ENCODE results near the gene SLC35B2. TPM values are rescaled to one million over a fixed set of nuclear protein-coding genes. Genes with fewer than 3 reads are reported as not detected.

The SLC35B2 gene
- total RNA-seq, 1 donor from 2014 or later = 19.4 TPM

DNA sequence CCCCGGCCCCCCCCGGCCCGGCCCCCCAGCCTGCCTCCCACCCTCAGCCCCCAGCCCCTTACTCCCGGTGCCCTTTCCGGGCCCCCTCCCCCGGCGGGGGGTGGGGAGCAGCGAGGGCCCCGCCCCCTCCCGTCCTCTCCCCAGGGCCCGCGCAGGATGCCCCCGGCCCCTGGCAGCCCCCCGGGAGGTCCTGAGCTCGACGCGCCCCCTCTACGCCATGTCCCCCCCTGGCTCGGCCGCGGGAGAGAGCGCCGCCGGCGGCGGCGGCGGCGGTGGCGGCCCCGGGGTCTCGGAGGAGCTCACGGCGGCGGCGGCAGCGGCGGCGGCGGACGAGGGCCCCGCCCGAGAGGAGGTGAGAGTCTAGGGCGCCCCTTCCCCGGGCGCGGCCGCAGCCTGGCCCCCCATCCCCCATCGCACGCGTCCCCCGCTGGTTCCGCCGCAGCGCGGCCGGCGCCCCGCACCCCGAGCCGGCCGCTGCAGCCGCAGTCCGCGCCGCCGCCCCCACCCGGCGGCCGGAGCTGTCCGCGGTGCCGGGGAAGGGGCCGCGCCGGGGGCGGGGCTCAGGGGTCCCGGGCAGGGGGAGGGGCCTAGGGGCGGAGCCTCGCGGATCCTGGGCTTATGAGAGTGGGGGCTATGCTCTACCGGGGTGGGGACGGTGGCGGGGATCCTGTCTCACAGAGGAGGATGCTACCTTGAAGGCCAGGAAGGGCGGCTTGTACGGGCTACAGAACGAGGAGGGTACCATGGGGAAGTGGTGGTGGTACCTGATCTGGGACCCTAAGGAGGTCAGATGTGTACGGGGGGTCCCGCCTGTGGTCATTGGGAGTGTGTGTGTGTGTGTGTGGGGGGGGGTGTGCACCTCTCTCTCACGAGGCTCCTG, 13.4 kb upstream of the SLC35B2 start:
- ATAC-seq (ENCODE audit: poor library complexity) (no peak), DNase-seq (no peak)
- intact Hi-C loops (cut with DNase I) = no loop called here

DNA sequence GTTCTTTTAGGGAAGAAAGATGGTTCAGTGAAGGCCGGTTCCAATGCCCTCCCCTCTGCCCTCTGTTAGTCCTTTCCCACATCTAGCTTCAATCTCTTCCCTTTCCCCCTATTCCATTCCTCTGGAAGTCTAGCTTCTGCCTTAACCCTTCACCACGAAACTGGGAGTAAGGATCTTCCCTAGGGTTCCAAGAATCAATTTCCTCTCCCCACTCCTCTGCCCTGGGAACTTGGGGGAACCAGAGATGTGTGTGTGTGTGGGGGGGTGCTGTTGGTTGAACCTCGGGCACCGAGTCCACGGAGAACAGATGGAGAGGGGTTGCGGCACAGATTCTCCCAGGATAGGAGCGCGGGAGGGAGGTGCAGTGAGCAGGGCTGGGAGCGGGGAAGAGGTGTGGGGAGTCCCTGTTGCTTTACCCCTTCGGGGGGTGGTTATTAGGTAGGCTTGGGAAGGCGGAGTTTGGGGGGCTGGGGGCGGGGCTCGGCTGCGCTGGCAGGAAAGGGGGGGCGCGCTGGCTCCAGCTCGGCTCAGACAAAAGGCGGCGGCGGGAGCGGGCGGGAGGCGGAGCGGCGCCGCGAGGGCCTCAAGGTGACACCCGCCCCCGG, 12.7 kb upstream of the SLC35B2 start, which contains the start of gene TMEM151B:
TSS of gene TMEM151B (plus strand) at position 530 of the 605 bp plus-strand sequence. CDS start 293 bp downstream, outside the sequence.
- intact Hi-C loops (cut with DNase I) = loop anchor here (5.0 kb wide), 1 partner anchor 37 kb away; no protein-coding TSS in a partner anchor
- no peak for ATAC-seq (ENCODE audit: poor library complexity)
- no peak for DNase-seq

DNA sequence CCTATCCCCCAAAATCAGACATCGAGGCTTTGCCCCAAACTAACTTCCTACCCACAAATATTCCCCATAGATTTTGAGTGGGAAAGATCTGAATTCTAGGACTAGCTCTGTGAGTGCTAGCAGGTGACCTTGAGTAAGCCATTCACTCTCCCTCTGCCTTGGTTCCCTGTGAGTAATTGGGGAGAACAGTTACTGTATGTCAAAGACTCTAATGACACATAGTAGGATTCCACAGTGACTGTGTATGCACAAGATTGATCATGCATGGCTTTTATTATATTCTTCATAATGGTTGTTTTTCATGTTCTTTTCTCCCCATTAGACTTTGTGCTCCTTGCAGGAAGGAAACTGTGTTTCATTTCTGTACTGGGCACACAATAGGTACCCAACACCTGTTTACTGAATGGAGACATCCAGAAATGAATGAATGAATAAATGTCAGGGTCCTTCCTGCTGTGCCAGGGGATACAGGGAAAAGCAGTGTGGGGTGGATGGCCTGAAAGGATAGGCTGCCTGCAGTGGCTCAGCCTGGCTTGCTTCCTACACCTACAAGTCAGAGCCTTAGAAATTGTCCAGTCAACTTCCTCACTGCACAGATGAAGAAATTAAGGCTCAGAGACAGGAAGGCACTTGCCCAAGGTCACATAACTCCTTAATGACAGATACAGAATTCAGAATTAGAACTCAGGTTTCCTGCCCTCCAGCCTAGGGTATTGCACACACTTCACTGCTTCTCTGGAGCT, 12.0 kb upstream of the SLC35B2 start:
- DNase-seq = no peak
- ATAC-seq (ENCODE audit: poor library complexity) = no peak
- intact Hi-C loops (cut with DNase I) = loop anchor here (5.0 kb wide), 1 partner anchor 38 kb away; no protein-coding TSS in a partner anchor

DNA sequence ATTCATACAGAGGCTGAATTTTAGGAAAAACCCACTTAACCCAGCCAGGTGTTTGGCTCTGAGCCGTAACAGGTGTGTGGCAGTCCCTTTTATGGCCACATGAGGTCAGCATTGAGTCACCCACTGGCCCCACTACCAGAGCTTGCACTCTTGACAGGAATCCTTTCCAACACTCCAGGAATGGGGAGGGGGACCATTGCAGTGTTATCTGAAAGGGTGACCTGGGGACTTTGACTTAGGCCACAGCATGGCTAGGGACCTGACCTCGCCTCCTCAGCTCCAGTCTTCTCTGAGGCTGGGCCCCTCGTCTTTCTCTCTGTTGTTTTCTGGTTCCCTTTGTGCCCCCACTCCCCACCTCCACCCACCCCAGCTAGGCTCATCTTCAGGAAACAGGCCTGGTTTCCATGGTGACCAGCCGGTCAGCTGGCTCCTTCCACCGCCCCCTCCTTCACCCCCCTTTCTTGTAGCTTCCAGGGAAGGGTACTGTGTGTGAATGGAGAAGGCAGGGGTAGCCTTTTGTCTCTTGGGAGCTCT, 10.8 kb upstream of the SLC35B2 start:
- intact Hi-C loops (cut with DNase I) = loop anchor here (5.0 kb wide), 1 partner anchor 39 kb away; no protein-coding TSS in a partner anchor
- no peak for ATAC-seq (ENCODE audit: poor library complexity)
- no peak for DNase-seq

DNA sequence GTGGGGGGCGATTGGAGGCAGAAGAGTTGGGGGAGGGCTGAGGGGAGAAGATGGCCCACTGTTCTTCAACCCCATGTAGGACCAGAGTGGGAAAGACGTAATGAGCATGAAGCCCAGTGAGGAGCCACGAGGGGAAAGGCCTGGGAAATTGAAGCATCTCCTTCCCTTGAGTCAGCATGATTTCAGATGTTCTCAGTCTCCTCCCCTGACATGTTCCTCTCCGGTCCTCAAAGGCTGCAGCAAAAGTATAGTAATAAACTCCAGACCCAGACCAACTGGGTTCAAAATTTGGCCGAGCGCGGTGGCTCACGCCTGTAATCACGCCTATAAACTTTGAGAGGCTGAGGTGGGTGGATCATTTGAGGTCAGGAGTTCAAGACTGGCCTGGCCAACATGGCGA, 9.9 kb upstream of the SLC35B2 start:
- ATAC-seq (ENCODE audit: poor library complexity) (no peak), DNase-seq (no peak)
- intact Hi-C loops (cut with DNase I) = loop anchor here (1.0 to 5.0 kb wide), 2 partner anchors 40 to 70 kb away; no protein-coding TSS in a partner anchor

DNA sequence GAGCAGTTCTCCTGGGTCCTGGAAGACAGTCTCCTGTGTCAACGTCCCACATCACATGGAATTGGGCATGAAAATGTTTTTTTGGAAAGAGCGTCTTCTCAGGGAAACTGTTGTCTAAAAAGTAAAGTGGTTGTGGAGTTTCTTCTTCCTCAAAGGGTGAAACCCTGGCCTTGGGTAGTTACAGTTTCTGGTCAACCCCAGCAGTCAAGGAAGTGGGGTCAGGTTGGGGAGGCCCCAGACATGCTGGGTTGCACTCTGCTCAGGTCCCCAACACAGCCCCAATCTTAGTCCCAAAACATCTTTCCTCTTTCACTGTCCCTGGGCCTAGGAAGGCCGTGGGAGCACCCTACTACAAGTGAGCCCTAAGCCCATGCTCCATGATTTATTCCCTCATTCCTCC, 9.0 kb upstream of the SLC35B2 start:
- DNase-seq = no peak
- intact Hi-C loops (cut with DNase I) = loop anchor here (5.0 kb wide), 1 partner anchor 41 kb away; no protein-coding TSS in a partner anchor
- ATAC-seq (ENCODE audit: poor library complexity) = no peak

DNA sequence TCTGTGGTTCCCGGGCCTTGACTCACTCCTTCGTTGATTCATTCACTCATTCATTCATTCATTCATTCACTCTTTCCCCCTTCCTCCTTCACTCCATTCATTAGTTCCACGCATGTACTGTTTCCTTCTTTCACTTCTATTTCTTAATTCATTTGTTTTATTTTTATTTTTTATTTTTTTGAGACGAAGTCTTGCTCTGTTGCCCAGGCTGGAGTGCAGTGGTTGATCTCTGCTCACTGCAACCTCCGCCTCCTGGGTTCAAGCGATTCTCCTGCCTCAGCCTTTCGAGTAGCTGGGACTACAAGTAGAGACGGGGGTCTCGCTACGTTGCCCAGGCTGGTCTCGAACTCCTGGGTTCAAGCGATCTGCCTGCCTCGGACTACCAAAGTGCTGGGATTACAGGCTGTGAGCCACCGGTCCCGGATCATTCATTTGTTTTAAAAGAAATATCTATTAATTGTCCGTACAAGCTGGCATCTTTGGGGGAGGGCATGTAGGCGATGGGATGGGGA, 8.4 kb upstream of the SLC35B2 start:
- DNase-seq (no peak), ATAC-seq (ENCODE audit: poor library complexity) (no peak)
- intact Hi-C loops (cut with DNase I) = loop anchor here (5.0 kb wide), 1 partner anchor 42 kb away; no protein-coding TSS in a partner anchor

DNA sequence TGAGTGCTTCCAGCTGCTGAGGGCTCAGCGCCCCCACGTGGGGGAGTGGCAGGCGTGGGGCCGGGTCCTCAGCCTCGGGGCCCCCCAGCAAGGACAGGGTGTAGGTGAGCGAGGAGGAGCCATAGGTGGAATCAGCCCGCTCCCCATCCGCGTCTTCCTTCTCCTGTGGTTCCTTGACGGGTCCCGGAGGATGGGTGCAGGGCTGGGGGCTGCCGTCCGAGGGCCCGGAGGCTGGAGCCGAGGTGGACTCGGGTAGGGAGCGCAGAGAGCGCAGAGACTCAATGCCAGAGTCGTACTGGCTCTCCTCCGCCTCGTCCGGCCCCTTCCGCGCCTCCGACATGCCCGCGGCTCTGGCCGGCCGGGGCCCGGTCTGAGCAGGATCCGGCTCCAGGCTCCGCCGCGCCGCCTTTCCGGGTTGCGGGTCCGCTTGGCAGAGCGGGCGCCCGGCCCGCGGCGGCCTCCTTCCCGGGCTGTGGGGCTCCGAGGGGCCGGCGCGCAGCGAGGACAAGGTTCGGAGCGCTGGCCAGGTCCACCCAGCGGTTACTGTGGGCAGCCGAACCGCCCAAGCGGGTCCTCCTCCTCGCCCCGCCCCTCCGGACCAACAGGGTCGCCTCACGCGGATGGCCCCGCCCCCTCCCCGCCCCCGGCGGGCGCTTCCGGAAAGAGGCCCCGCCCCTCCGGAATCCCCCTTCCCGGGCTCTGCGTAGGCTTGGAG, 7.8 kb upstream of the SLC35B2 start, which contains the start of gene NFKBIE:
TSS of gene NFKBIE (minus strand) at position 545 of the 715 bp plus-strand sequence. CDS start at position 340, 205 bp downstream.
- ATAC-seq (ENCODE audit: poor library complexity) = peak; percentile 97
- intact Hi-C loops (cut with DNase I) = loop anchor here (5.0 kb wide), 1 partner anchor 42 kb away; no protein-coding TSS in a partner anchor
- peak; percentile 98 for DNase-seq

DNA sequence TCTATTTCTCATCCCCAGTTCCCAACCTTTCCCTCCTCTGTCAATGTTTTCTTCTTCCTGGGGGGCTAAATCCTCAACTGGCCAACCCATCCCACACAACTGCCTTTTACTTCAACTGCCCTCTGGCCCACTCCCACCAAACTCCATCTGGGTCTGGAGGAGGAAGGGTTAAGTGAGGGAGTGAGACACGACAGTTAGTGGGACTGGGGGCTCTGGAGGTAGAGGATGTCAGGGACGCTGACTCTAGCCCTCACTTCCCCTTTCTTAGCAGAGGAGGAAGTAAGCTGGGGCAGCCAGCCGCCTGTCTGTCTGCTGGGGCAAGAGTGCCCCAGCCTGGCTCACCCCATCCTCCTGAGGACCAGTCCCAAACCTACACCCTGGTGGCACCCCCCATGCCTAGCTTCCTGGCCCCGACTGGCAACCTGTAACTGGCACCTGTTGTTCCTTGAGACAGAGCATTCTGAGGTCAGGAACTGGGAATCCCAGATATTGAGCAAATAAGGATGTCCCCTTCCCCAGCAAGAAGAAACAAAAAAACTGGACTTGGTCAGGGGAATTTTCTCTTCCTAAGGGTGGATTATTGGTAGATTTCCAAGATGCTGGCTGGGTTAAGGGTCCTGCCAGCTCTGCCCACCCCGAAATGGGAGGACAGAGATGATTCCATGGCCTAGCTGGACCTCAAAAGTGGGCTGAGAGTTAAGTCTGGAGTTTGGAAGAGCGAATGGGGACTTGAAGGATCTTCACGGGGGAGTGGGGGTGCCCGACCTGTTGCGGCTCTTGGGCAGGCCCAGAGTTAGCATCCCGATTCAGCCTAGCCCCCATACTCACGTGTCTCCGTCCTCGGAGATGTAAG, 7.1 kb upstream of the SLC35B2 start:
- intact Hi-C loops (cut with DNase I) = loop anchor here (5.0 kb wide), 1 partner anchor 43 kb away; no protein-coding TSS in a partner anchor
- DNase-seq (peak; percentile 79), ATAC-seq (ENCODE audit: poor library complexity) (peak; percentile 6)

DNA sequence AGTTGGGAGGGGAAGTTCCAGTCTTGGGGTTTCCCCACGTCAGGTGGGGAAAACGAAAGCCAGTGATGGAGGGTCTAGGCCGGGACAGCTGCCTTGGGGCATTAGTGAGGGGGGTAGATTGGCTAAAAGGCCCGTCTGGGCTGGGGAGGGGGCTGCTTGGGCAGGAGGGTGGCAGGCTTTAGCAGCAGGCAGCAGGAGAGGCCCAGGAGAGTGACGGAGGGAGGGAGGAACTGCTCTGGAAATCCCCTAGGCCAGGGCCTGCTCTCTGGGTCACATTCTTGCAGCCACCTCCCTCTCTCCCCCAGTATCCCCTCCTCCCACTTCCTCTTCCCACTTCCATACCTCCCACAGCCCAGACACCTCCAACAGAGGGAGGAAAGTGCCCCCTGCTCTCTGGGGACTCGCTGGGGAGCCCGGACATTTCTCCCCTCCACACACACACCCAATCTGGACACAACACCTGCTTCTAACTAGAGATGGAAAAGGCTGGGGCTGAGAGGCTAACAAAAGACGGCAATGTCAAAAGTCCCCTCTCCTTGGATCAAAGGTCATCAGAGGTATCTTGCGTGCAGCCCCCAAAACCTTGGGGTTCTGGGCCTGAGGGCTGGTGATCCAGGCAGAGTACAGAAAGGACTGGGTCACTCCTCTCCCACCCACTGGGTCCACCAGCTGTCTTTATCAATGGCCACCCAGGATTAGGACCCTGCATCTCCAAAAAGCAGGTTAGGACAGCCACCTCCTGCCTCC, 6.2 kb upstream of the SLC35B2 start:
- no peak for DNase-seq
- intact Hi-C loops (cut with DNase I) = no loop called here
- no peak for ATAC-seq (ENCODE audit: poor library complexity)

DNA sequence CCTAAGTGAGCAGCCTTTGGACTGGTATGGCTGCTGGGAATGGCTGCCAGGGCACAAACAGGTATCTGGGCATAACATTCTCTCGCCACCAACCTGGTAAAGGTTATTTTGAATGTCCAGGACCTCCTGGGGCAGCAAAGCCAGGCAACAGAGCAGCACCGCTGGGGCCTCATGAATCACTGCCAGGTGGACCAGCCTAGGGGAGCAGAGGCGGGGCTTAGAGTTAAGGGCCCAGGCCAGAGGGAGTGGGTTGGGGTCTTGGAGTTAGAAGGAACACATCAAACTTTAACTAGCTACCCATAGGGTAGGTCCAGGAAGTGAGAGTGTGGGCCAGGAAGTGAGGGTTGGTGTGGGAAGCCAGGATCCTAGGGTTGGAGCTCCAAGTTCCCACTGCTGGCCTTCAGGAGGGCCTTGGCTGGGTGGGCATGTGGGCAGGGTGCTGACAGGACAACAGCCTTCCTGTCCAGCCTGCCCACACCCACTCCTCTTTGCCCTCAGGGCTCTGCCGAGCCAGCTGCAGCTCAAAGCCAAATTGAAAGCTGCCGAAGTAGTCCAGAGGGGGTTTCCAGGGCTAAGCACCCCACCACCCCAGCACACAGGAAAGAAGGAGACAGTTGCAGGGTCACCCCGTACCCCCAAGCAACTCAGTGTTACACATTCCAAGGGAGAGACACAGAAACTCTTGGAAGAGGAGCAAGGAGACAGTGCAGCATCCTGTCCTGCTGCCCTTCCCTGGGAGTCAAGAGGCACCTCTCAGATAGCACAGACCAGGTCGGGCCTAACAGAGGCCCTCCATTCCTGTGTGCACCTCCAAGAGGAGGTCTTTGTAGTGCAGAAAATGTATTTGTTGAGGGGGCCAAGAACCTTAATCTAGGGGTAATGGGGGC, 5.4 kb upstream of the SLC35B2 start:
- ATAC-seq (ENCODE audit: poor library complexity) (no peak), DNase-seq (no peak)
- intact Hi-C loops (cut with DNase I) = no loop called here

DNA sequence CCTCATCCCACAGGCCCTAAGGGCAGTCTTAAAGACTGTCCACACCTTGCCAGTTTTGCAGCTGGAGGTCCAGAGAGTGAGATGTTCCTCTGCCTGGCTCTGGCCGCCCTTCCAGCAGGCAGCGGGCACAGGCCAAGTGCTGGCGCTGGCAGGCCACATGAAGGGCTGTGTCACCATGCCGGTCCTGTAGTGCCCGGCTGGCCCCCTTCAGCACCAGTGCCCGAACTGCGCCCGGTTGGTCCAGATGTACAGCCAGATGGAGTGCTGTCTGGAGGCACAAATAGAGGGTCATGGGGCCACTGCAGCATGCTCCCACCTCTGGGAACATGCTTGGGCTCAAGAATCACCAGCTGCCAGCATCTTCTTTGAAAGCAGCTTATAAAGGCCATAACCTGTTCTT, 4.3 kb upstream of the SLC35B2 start:
- intact Hi-C loops (cut with DNase I) = no loop called here
- no peak for DNase-seq
- ATAC-seq (ENCODE audit: poor library complexity) = no peak

DNA sequence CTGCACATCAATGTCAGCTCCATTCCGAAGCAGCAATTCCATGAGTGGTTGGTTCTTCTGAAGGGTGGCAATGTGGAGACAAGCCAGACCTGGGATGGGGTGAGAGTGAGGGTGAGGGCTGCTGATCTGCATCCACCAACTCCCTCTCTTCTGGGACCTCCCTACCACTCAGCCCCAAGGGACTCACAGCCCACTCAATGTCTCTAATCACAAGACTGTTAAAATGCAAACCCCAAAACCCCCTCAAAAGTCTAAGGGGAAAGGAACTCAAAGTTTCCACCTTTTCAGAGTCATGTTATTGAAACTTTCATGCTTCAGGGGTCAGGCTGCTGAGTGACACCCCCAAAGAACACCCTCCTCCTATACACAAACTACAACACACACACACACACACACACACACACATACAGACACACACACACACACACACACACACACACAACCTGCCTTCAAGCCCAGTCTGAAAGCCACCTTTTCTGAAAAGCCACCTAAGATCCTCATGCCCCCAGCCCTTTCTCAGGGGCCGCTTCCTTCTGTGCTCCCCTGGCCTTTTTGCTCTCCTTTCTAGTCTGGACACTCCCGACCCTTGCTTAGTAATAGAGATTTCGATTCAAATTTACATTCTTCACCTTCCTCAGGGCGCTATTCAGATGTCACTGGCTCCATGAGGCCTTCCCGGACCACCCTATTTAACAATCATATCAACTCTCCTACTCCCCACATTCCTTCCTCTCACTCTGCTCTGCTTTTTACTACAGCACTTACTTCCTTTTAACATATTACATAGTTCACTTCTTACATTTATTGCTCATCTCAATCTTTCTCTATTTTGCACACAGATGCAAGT, 3.3 kb upstream of the SLC35B2 start:
- DNase-seq (no peak), ATAC-seq (ENCODE audit: poor library complexity) (no peak)
- intact Hi-C loops (cut with DNase I) = no loop called here

DNA sequence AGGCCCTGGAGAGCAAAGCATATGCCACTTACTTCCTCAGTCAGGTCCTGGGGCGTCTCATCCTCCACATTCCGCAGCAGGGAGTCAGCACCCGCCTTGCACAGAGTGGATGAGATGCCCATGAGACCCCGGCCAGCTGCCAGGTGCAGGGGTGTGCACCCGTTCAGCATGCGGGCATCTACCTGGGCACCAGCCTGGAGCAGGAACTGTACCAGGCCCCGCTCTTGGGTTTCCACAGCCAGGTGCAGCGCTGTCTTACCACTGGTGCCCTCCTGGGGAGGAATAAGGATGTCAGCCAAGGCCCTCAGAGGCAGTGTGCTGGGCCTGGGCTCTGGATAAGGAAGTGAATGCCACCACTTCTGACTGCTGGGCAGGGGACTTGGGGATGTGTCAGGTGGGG, 2.7 kb upstream of the SLC35B2 start:
- DNase-seq = no peak
- no peak for ATAC-seq (ENCODE audit: poor library complexity)
- intact Hi-C loops (cut with DNase I) = no loop called here
